PC-9 (cell line): ENCODE measurements around the gene CLEC1A. TPM values are rescaled to one million over a fixed set of nuclear protein-coding genes. Genes with fewer than 3 reads are reported as not detected.

ENCODE experiments used
- BruUV-seq: library from RNA; stranded (reverse); fragments of 400-500 nt; replicated peaks from 2 replicates; lab custom pipeline; 2021; lab: Mats Ljungman, UMichigan
- CTCF ChIA-PET: fragments of 300-600 bp; sonication (Branson Sonifier 250); formaldehyde crosslinking; loops from one replicate; lab custom pipeline; 2022; ENCODE audit warnings: antibody characterized with exemption; lab: Charles Lee
- POLR2A ChIA-PET: fragments of 300-600 bp; sonication (Branson Sonifier 250); formaldehyde crosslinking; loops from one replicate; lab custom pipeline; 2022; ENCODE audit warnings: antibody characterized with exemption; ENCODE audit not compliant: unreplicated experiment; lab: Charles Lee
- DNase-seq, 2 experiments: peaks; one replicate each; pipeline versions ENCODE4 v3.0.0 to v3.0.0-alpha.2; 2015 to 2022; ENCODE audit warnings: mixed read lengths in 1 of 2
- H2AFZ ChIP-seq: fragments of 200-600 bp; sonication (generic); 2 replicates; pipeline ENCODE4 v1.8.1; 2017; ENCODE audit warnings: antibody characterized with exemption
- H3F3A ChIP-seq: fragments of 200-600 bp; sonication (generic); 2 replicates; pipeline ENCODE4 v1.8.1; 2017; ENCODE audit warnings: antibody characterized with exemption, mild to moderate bottlenecking, low read depth; ENCODE audit not compliant: insufficient read depth
- H3K27ac ChIP-seq: fragments of 200-600 bp; sonication (generic); 2 replicates; pipeline ENCODE4 v1.6.1; 2016; ENCODE audit warnings: mixed run types
- H3K27me3 ChIP-seq: fragments of 200-600 bp; sonication (generic); 2 replicates; pipeline ENCODE4 v1.6.1; 2016; ENCODE audit warnings: low read depth, mixed run types; ENCODE audit not compliant: insufficient read depth
- H3K36me3 ChIP-seq: fragments of 200-600 bp; sonication (generic); 2 replicates; pipeline ENCODE4 v1.6.1; 2016; ENCODE audit warnings: low read depth, mixed run types
- H3K4me1 ChIP-seq: fragments of 200-600 bp; sonication (generic); replicated peaks from 2 replicates; pipeline ENCODE4 v1.6.1; 2016; ENCODE audit warnings: mixed run types; ENCODE audit not compliant: insufficient read depth
- H3K4me2 ChIP-seq: fragments of 200-600 bp; sonication (generic); 2 replicates; pipeline ENCODE4 v1.6.1; 2017; ENCODE audit warnings: mixed run types
- H3K4me3 ChIP-seq: fragments of 200-600 bp; sonication (generic); 2 replicates; pipeline ENCODE4 v1.6.1; 2016; ENCODE audit warnings: mixed run types
- H3K79me2 ChIP-seq: fragments of 200-600 bp; sonication (generic); 2 replicates; pipeline ENCODE4 v1.6.1; 2017; ENCODE audit warnings: low read depth, mixed run types
- H3K9me2 ChIP-seq: fragments of 200-600 bp; sonication (generic); 2 replicates; pipeline ENCODE4 v1.8.1; 2017; ENCODE audit warnings: mild to moderate bottlenecking; ENCODE audit not compliant: insufficient read depth
- H3K9me3 ChIP-seq: fragments of 200-600 bp; sonication (generic); 2 replicates; pipeline ENCODE4 v1.8.1; 2016; ENCODE audit warnings: low read depth; ENCODE audit not compliant: insufficient read depth
- H4K20me1 ChIP-seq: fragments of 200-600 bp; sonication (generic); 2 replicates; pipeline ENCODE4 v1.8.1; 2017; ENCODE audit not compliant: insufficient read depth
- EZH2 ChIP-seq: fragments of 200-600 bp; sonication (generic); IDR thresholded peaks from 2 replicates; pipeline ENCODE4 v1.8.0; 2017; ENCODE audit warnings: antibody characterized with exemption, low read depth
- intact Hi-C: fragments of 100-400 bp; cut with micrococcal nuclease; formaldehyde crosslinking; loops from one replicate; pipeline ENCODE4 v1.10.0; 2022; ENCODE audit not compliant: unreplicated experiment
- total RNA-seq: library from RNA; stranded (reverse); gene quantifications from 2 replicates; pipeline ENCODE4 v1.2.3, GENCODE V29; 2021
- TF ChIP-seq, protein P1 (sequence below): fragments of 200-600 bp; sonication (generic); conservative IDR thresholded peaks from 2 replicates; pipeline ENCODE4 v1.6.1; 2017; ENCODE audit warnings: mixed run types, antibody characterized with exemption, mild to moderate bottlenecking, moderate library complexity

Gene CLEC1A
- total RNA-seq, 1 experiment from 2014 or later: not detected

DNA sequence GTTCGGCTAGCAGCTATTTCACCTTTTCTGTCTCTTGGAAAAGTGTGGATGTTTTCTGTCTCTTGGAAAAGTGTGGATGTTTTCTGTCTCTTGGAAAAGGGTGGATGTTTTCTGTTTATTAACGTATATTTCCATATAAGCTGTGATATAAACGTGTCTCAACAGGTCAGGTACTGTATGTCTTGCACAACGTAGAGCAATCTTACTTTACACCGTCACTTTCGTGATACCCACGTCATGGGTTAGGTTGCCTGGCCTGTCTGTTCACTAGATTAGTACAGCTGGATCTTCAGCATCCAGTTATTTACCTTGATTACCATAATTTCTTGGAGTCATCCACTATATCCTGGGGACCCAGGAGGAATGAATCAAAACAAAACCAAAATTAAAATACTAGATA lies 17.1 kb upstream of the CLEC1A start:
- CTCF ChIA-PET: no interaction called here
- Histone ChIP-seq H3K36me3 (no peaks in the 10 kb centered on the region), H3K9me3 (no peaks in the 10 kb centered on the region), H3K79me2 (no peaks in the 10 kb centered on the region), H3F3A (no peaks in the 10 kb centered on the region), H3K4me2 (no peak overlapping the region), H3K4me3 (no peak overlapping the region), H3K27me3 (no peaks in the 10 kb centered on the region), H4K20me1 (no peaks in the 10 kb centered on the region), H3K4me1 (peaks cover 11% of the 10 kb centered on the region), H3K9me2 (no peaks in the 10 kb centered on the region), H3K27ac (no peak overlapping the region), H2AFZ (no peak overlapping the region)
- POLR2A ChIA-PET: no interaction called here
- no peak for DNase-seq
- TF ChIP-seq EZH2: no peak
- TF ChIP-seq, protein P1, sequence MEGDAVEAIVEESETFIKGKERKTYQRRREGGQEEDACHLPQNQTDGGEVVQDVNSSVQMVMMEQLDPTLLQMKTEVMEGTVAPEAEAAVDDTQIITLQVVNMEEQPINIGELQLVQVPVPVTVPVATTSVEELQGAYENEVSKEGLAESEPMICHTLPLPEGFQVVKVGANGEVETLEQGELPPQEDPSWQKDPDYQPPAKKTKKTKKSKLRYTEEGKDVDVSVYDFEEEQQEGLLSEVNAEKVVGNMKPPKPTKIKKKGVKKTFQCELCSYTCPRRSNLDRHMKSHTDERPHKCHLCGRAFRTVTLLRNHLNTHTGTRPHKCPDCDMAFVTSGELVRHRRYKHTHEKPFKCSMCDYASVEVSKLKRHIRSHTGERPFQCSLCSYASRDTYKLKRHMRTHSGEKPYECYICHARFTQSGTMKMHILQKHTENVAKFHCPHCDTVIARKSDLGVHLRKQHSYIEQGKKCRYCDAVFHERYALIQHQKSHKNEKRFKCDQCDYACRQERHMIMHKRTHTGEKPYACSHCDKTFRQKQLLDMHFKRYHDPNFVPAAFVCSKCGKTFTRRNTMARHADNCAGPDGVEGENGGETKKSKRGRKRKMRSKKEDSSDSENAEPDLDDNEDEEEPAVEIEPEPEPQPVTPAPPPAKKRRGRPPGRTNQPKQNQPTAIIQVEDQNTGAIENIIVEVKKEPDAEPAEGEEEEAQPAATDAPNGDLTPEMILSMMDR: no peak
- no TSS peak for BruUV-seq
- intact Hi-C loops: no loop called here

DNA sequence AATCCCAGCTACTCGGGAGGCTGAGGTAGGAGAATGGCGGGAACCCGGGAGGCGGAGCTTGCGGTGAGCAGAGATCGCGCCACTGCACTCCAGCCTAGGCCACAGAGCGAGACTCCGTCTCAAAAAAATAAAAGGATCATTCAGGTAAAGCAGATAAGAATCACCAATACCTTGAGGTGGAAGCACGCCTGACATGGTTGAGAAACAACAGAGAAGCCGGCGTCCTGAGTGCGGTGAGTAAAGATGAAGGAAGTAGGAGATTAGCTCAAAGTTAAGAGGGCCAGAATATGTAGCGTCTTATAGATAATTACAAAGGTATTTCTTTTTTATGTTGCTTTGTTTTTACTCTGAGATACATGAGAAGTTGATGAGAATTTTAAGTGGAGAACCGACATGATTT lies 16.5 kb upstream of the CLEC1A start:
- Histone ChIP-seq H3K27ac (no peak overlapping the region), H3K36me3 (no peaks in the 10 kb centered on the region), H3K9me2 (no peaks in the 10 kb centered on the region), H3K27me3 (no peaks in the 10 kb centered on the region), H3K4me2 (no peak overlapping the region), H3K4me1 (peaks cover 11% of the 10 kb centered on the region), H4K20me1 (no peaks in the 10 kb centered on the region), H3K9me3 (no peaks in the 10 kb centered on the region), H3F3A (no peaks in the 10 kb centered on the region), H2AFZ (no peak overlapping the region), H3K4me3 (no peak overlapping the region), H3K79me2 (no peaks in the 10 kb centered on the region)
- DNase-seq: no peak
- ChIA-PET POLR2A (no interaction called here), CTCF (no interaction called here)
- TF ChIP-seq, protein P1: no peak
- TF ChIP-seq EZH2: no peak
- no TSS peak for BruUV-seq
- intact Hi-C loops: no loop called here

DNA sequence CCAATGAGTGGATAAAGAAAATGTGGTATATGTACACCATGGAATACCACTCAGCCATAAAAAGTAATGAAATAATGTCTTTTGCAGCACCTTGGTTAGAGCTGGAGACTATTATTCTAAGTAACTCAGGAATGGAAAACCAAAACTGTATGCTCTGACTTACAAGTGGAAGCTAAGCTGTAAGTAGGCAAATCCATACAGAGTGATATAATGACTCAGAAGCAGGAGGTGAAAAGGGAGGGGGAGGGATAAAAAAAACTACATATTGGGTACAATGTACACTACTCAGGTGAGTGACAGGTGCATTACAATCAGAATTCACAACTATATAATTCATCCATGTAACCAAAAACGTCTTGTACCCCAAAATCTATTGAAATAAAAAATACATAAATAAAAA lies 15.1 kb upstream of the CLEC1A start:
- ChIA-PET POLR2A (no interaction called here), CTCF (interaction anchor here (0.6 kb wide), 2 partner anchors 100 to 316 kb away, joined by 3 to 4 read pairs; no protein-coding TSS in a partner anchor)
- no peaks in the 10 kb centered on the region for H4K20me1 ChIP-seq
- H3K4me3 ChIP-seq: no peak overlapping the region
- no peak overlapping the region for H3K27ac ChIP-seq
- intact Hi-C loops: no loop called here
- no peaks in the 10 kb centered on the region for H3K9me3 ChIP-seq
- H3K4me1 ChIP-seq: peaks cover 11% of the 10 kb centered on the region
- H3K4me2 ChIP-seq: no peak overlapping the region
- H3K36me3 ChIP-seq: no peaks in the 10 kb centered on the region
- TF ChIP-seq, protein P1: no peak
- TF ChIP-seq EZH2: no peak
- no peak overlapping the region for H2AFZ ChIP-seq
- no peaks in the 10 kb centered on the region for H3K9me2 ChIP-seq
- H3F3A ChIP-seq: no peaks in the 10 kb centered on the region
- no peaks in the 10 kb centered on the region for H3K79me2 ChIP-seq
- DNase-seq: no peak
- no TSS peak for BruUV-seq
- no peaks in the 10 kb centered on the region for H3K27me3 ChIP-seq
